ENCODE results near the gene RHOH. TPM values are rescaled to one million over a fixed set of nuclear protein-coding genes. Genes with fewer than 3 reads are reported as not detected.

RHOH gene
- total RNA-seq, 1 donor from 2014 or later = 7.9 TPM

DNA sequence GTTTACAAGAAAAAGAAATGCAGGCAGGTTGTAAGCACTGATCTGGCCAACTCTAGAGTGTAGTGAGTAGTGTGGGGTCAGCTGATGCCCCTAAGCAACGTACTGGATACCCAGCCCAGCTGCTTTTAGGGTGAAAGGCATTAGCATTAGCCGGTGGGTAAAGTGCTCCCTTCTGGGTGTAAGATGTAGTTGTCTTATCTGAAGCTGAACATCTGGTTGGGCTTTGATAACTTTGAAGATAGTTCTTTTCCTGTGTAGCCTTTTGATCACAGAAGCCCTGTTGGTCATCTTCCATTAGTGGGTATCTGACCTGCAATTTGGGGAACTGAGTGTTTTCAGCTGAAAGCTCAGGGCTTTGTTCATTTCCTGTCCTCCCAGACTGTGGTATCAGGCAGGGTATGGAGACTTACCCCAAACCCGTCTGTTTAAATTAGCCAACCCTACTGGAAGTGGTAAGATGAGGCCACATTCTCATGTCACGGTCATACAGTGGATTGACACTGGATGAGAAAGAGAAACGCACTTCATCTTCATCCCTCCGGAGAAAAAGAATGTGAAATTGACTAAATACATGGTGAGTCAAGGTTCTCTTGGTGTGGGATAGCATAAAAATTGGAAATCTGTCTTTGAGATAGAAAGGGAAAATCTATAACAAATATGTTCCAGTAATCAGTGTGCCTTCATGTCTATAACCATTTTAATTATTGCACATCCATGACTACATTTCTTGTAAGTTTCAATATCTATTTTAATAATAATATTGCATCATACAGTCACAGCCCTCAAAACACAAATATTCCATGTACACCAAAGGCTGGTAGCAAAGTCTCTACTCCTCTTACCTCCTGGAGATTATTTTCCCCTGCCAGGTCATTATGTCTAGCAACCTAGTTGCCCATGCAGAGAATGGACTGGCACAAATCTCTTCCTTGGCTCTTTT is 8.7 kb downstream of the RHOH start:
- no peak for DNase-seq (ENCODE audit: low spot score)

DNA sequence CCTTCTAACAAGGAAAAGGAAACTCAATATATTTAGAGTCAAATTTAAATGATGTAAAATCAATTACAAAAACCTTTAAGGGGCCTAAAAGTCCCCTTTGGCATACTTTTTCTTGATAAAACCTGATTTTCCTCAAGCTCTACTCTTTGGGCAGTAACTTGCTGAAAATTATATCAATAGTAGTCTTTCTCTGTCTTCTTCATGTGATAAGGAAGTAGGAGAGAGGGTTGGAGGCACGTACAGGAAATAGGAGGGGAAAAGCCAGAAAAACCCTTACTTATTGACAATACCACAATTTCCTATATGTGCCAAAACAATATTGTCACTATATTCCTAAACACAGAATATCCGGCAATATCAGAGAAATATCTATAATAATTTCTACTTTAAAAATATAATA is 9.6 kb downstream of the RHOH start:
- no peak for DNase-seq (ENCODE audit: low spot score)

DNA sequence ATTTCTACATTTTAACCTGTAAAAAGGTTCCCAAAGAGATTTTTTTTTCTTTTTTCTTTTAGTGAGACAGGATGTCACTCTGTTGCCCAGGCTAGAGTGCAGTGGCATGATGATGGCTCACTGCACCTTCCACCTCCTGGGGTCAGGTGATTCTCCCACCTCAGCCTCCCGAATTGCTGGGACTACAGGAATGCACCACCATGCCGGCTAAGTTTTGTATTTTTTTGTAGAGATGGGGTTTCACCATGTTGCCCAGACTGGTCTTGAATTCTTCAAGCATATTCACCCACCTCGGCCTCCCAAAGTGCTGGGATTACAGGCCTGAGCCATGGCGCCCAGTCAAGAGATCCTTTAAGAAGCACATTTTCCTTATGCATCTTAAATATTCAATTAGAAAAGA is 12.6 kb downstream of the RHOH start:
- DNase-seq (ENCODE audit: low spot score) = no peak

DNA sequence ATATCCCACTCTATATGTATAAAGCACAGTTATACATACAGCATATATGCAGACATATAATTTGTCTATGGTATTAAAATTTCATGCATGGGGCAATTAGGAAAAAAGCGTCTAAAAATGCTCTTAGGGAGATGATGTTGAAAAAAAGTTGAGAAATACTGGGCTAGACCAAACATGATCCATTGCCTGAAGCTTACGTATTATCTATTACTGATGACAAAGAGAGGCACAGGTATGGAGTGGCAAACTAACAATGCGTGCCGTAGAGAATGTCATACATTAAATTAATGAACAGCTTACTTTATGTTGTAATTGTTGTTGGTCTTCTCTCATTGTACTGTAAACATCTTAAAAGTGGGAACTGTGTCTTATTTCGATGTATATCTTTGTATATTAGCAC is 13.9 kb downstream of the RHOH start:
- DNase-seq (ENCODE audit: low spot score) = no peak

DNA sequence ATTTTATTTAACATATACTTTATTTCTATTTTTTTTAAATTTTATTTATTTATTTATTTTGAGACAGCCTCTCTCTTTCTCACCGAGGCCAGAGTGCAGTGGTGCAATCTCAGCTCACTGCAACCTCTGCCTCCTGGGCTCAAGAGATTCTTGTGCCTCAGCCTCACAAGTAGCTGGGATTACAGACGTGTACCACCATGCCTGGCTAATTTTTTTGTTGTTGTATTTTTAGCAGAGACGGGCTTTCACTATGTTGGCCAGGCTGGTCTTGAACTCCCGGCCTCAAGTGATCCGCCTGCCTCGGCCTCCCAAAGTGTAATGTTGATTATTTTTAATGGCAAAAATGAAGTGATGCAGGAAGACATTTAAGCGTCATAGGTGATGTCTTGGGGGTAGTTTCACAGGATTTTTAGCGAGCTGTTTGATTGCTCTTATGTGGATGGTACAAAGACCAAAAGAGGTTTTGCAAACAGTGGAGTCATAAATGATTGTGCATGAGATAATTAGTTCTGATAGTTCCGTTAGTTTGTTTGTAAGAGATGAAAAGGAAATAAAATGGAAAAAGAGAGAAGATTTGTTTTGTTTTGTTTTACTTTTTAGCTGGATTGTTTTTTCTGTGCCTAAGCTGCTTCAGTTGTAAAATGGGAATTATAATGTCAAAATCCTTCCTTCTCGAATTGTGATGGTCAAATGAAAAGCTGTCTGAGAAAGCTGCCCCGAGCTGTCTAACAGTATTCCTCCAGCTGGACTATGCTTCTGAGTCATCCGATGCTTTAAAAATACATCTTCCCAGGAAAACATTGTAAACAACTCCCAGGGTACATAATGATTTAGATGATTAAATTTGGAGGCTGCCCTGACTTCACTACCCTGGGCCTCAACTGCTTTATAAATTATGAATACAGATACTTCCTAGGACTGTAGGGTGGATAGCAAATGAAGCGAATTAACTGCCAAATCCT is 14.7 kb downstream of the RHOH start:
- DNase-seq (ENCODE audit: low spot score) = no peak

DNA sequence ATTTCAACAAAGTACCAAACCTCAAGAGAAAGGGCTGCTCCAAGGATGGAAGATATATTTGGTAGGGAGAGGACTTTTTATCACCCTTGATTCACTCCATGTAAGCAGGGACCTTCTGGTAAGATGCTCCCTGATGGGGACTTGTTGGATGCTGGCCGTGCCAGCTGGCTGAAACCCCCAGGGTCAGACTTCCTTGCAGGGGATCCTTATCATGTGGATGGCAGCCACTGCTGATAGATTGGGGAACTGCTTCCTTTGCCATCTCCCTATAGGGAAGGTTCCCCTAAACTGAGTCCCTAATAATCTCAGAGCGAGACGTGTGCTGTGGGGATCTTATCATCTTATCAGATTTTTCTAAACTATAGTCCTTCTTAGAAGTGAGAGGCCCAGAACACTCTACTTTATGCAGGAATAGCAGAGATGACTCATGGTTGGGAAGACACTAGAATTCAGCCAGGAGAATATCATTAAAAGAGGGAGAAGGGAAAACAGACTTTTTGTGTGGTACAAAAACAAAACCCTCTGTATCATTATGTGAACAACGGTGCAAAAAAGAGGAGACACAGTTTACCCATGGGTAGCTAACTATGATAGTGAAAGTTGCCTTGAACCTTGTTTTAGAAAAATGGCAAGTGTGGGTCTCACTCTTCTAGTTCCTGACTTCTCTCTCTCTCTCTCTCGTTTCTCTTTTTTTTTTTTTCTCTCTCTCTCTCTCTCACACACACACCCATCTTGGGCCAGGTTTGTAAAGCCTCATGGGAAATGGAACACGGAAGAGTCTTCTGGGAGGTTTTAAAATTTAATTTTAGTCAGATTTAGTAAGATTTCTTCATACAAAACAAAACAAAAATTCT is 16.1 kb downstream of the RHOH start:
- DNase-seq (ENCODE audit: low spot score) = no peak

DNA sequence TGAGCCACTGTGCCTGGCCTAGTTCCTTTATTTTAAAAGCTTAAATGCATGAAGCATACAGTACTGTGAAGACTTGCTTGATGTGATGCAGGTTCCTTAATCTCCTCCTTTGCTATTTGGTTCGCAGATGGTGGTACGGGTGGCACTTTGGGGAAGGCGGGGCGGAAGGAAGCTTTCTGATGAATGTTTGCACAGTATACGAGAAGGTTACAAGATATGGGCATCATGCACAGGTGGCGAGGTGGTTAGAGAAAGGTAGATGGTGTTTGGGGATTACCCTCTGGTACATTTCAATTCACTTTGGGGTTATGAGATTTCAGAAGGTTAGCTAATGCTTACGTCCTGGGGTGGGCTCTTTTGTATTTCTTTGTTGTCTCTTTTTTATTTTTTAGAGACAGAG is 17.2 kb downstream of the RHOH start:
- no peak for DNase-seq (ENCODE audit: low spot score)

DNA sequence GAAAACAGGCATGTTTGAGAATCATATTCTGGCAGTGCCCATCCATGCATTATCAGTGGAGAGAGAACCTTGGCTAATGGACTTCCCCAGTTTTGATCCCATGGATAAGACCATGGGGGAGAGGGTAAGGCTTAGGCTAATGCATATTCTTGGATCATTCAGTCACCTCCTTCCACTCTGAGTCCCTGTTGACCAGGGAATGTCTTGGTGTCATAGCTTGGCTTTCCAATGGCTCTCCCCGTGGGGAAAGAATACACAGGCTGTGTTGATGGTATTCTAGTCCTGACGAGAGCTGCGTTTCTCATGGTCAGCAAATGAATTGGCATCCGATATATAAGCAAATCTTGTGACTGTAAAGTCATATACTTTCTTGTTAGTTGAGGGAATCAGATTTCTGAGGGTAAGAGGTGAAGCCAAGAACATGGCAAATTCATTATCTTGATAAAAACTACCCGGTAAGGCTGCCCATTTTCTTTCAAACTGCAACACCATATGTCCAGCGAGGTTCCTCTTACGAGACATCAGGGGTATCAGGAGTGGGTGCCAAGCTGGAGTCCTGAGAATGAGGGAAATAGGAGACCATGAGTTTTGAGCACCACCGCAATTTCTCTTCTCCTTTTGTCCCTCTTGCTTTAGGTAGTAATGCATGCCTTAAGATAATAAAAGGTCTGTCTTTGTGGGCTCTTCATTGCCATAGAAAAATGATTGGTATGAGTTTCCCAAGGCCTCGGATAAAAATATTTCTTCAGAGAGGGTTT is 18.0 kb downstream of the RHOH start:
- no peak for DNase-seq (ENCODE audit: low spot score)

DNA sequence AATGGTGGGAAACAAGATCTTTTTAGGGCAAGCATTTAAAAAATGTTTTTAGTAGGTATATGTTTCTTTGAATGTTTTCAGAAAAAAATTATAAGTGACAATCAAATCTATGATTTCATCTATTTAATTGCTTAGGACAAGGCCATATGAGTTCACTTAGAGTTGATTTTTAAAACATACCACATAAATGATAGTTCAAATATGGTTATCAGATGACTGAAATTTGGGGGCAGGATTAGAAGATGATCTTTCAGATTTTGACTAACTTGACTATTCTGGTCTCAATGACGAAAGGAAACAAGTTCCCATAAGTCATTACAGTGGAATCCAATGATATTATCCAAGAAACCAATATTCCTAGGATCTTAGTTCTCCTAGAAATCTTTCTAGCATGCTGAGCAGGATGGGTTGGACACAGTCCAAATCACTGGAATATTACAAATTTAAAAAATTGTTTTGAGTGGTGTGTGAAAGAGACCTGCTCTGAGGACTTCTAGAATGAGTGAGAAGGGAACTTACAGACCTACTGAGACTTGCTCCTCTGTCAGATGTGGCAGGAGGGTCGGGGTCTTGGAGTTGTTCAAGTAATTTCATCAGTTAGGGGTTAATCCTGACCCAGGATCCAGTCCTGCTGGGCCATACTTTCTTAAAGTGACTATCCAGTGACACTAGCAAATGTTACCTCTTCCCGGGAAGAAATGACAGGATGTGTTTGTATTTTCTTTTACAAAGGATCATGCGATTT is 20.0 kb downstream of the RHOH start:
- no peak for DNase-seq (ENCODE audit: low spot score)

DNA sequence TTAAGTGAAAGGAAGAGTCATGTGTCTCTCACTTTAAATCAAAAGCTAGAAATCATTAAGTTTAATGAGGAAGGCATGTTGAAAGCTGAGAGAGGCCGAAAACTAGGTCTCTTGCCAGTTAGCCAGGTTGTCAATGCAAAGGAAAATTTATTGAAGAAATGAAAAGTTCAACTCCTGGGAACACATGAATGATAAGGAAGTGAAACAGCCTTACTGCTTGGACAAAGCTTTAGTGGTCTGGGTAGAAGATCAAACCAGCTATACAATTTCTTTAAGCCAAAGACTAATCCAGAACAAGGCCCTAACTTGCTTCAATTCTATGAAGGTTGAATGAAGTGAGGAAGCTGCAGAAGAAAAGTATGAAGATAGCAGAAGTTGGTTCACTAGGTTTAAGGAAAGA is 24.9 kb downstream of the RHOH start:
- DNase-seq (ENCODE audit: low spot score) = no peak

DNA sequence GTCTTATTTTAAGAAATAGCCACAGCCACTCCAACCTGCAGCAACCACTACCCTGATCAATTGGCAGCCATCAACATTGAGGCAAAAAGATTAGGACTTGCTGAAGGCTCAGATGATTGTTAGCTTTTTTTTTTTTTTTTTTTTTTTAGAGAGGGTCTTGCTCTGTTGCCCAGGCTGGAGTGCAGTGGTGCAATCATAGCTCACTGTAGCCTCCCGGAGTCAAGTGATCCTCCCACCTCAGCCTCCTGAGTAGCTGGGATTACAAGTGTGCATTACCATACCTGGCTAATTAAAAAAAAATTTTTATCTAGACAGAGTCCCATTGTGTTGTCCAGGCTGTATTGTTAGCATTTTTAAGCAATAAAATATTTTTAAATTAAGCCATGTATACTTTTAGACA is 26.5 kb downstream of the RHOH start:
- no peak for DNase-seq (ENCODE audit: low spot score)

DNA sequence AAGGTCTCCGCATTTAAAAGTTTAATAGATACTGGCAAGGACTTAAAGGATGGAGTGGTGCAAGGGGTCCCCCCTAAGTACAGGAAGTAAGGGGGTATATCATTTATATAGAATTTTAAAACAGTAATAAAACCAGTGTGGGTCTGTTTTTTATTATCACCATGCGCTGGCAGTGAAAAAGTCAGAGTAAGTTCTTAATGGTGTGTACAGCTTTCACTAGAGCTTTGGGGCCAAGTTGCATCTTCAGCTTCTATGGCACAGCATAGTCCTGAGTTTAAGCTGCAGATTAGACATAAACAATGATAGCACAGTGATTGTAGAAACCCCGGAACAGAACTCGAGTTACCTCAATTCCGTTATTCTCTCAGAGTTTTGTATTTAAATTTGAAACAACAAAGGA is 27.6 kb downstream of the RHOH start:
- DNase-seq (ENCODE audit: low spot score) = no peak

DNA sequence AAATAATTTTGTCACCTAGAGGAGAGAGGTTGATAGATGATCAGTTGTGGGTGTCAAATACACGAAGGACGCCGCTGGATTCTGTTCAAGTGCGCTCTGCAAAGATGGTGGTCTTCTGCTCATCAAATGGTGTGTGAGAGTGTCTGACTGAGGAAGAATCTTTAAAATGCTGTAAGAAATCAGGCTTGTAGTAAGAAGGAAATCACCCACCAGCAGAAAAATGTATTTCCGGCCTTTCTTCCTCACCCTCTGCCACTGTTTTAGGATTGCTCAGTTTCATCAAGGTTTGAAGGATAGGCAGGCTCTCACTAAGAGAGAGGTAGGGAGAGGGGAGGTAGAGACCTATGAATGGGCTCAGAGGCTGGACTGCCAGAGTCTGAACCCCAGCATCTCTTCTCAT is 28.7 kb downstream of the RHOH start:
- DNase-seq (ENCODE audit: low spot score) = no peak

DNA sequence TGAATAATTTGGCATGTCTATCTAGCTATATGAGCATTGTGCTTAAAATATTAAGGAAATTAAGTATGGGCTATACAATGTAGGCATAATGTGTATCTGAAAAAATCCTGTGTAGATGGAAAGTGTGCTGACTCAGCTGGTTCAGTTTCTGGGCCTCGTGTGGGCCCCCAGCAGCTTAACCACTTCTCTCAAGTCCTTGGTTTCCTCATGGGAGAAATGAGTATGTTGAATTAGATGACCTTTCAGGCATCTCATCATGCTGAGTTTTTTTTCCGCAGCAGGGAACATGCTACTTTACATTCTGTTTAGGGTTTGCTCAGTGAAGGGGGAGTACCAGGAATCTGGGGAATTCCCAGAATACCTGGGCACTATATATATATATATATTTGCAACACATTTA is 30.5 kb downstream of the RHOH start:
- no peak for DNase-seq (ENCODE audit: low spot score)

DNA sequence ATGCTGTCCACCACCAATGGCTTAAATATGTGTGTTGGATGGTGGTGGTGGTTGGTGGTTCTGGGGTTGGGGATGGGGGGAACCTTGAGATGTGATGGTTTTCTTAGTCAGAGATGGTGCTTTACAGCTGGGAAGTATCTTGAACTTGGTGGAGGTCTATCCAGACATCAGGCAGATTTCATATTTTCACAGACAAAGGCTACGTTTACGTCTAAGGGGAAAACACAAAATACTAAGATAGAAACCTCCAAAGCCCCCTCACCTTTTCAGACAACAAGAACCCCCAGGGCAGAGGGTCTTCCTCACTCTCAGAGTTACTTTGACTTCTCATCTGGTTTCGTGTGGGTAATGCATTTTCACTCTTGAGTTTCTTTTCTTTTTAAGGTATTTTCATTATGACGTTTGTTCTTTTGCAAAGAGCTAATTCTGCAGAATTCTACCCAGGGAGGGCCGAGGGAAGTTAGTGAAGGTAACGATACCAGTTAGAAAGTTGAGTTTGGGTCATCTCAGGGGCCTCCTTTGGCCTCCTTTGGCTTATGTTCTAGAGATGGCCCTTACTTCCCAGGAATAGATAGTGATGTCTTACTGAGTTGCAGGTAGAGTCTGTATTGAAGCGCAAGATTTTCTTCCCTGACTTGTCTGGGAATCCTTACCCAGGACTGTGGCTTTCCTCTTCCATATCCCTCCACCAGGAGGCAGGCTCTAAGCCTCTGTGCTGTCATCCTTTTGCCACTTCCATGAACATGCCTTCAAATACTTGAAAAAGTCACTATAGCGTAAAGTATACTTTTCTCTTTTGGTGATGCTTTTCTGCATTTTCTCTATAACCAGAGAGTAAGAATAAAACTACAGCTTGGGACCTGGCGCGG is 31.9 kb downstream of the RHOH start:
- DNase-seq (ENCODE audit: low spot score) = no peak

DNA sequence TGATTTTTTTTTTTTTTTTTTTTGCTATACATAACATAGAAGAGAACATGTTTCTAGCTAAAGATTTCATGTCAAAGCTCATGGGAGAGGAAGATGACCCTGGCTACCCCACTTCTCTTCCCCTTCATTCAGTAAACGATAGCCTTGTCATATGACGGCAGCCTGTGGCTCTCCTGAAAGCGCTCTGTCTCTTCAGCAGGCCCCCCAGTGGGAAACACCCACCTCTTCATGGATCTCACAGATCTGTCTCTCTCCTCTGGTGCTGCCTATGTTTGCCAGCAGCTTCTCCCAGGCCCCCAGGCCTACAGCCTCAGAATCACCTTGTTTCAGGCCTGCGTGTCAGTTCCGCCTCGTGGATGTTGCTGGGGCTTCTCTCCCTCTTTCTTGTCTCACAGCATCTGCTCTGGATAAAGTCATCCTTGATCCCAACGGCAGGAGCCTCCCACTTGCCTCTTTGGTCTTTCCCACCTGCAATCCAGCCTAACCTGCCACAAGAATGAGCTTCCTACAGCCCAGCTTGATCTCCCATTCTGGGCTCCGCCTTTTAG is 34.6 kb downstream of the RHOH start:
- no peak for DNase-seq (ENCODE audit: low spot score)

DNA sequence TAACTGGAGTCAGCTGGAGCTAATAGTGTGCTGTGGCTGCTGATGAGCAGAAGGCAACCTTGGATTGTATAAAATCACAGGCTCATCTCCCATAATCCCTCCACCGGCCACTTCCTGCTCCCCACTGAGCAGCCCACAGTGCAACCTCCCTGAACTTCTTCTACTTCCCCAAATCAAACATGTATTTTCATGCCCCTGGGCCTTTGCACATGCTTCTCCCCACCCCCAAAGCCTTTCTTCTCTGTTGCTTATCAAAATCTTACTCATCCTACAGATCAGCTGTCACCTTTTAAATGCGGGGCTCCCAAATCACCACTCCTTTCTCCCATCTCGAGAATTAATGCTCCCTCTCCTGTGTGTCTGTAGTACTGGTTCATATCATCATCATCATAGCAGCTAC is 35.8 kb downstream of the RHOH start:
- no peak for DNase-seq (ENCODE audit: low spot score)

DNA sequence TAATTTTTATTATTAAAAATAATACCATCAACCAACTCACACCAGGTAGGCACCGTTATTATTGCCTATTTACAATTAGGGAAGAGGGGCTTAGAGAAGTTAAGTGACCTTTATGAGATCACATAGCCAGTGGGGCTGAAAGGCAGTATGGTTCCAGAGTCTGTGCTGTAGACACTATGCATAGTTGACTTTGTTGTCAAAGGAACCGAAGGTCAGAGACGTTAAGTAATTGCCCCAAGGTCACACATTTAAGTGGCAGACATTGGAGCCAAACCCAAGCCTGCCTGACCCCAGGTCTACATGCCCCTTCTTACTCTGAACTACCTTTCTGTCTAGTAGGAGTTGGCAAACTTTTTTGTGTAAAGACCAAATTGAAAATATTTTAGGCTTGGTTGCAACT is 36.4 kb downstream of the RHOH start:
- DNase-seq (ENCODE audit: low spot score) = no peak

DNA sequence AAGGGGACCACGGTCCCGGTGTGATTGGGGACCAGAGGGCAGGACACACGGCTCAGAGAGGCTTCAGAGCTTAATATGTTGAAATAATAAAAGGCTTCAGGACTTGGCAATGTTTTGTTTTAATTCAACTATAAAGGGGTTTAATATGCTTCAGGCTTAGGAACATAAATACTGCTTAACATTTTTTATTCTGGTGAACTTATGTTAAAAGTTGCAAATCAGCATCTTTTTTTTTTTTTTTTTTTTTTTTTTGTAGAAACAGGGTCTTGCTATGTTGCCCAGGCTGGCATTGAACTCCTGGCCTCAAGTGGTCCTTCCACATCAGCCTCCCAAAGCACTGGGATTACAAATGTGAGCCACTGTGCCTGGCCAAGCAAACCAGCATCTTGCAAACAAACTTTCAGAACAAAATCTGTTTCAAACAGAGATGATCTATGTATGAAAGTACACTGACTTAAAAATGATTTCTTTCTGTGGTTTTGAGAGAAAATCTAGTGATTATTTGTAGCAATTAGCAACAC is 37.7 kb downstream of the RHOH start:
- DNase-seq (ENCODE audit: low spot score) = no peak

Measured in mucosa of gallbladder (tissue), 1 donor.